CD4-positive, CD25-positive, alpha-beta regulatory T cell (primary cell): ENCODE results near the gene DGKE. TPM values are rescaled to one million over a fixed set of nuclear protein-coding genes. Genes with fewer than 3 reads are reported as not detected.

Source experiments
- ATAC-seq, 2 donors: fragments of 150-1000 bp; cut with Tn5 transposase; one replicate each; pipeline ENCODE4 v1.10.0; 2021; ENCODE audit warnings: low read depth in 2 of 2, moderate number of reproducible peaks in 2 of 2, moderate library complexity in 1 of 2
- DNase-seq, 3 donors: peaks; one replicate each; pipeline versions ENCODE4 v3.0.0 to v3.0.0-alpha.2; 2012 to 2022; ENCODE audit warnings: mixed read lengths in 1 of 3
- H3K27ac ChIP-seq: one replicate; pipeline ENCODE4 v1.7.0; 2013; ENCODE audit warnings: mild to moderate bottlenecking, low read length; ENCODE audit not compliant: insufficient read depth, poor library complexity, severe bottlenecking
- H3K27me3 ChIP-seq: one replicate; pipeline ENCODE4 v1.7.0; 2013; ENCODE audit warnings: low read length; ENCODE audit not compliant: control insufficient read depth, insufficient read depth
- H3K36me3 ChIP-seq: one replicate; pipeline ENCODE4 v1.7.0; 2013; ENCODE audit warnings: mild to moderate bottlenecking, low read length, moderate library complexity; ENCODE audit not compliant: control insufficient read depth, insufficient read depth
- H3K4me1 ChIP-seq: 2 replicates; pipeline ENCODE4 v1.7.0; 2013; ENCODE audit warnings: mild to moderate bottlenecking, low read length; ENCODE audit not compliant: insufficient read depth, control insufficient read depth, poor library complexity, severe bottlenecking
- H3K4me3 ChIP-seq: one replicate; pipeline ENCODE4 v1.7.0; 2013; ENCODE audit warnings: low read depth, mild to moderate bottlenecking, low read length, moderate library complexity
- H3K9me3 ChIP-seq, 2 experiments: 1 replicate in 1 of 2; 2 replicates in 1 of 2; pipeline ENCODE4 v1.7.0; 2013; ENCODE audit warnings: low read length in 2 of 2, mild to moderate bottlenecking in 1 of 2, moderate library complexity in 1 of 2; ENCODE audit not compliant: control insufficient read depth in 2 of 2
- H3K27ac Mint-ChIP-seq, 3 donors: one replicate each; pipeline ENCODE4 v1.8.0; 2020 to 2022; ENCODE audit warnings: mild to moderate bottlenecking in 3 of 3, mixed read lengths in 3 of 3, moderate library complexity in 2 of 3
- H3K27me3 Mint-ChIP-seq: one replicate; pipeline ENCODE4 v1.8.0; 2022; ENCODE audit warnings: mild to moderate bottlenecking, mixed read lengths
- H3K36me3 Mint-ChIP-seq: one replicate; pipeline ENCODE4 v1.8.0; 2020; ENCODE audit warnings: mixed read lengths
- H3K4me1 Mint-ChIP-seq, 4 donors: one replicate each; pipeline ENCODE4 v1.8.0; 2020 to 2022; ENCODE audit warnings: mixed read lengths in 4 of 4, mild to moderate bottlenecking in 1 of 4
- H3K4me3 Mint-ChIP-seq, 4 donors: one replicate each; pipeline ENCODE4 v1.8.0; 2020 to 2022; ENCODE audit warnings: mild to moderate bottlenecking in 4 of 4, mixed read lengths in 4 of 4, moderate library complexity in 3 of 4
- H3K9me3 Mint-ChIP-seq, 7 donors: one replicate each; pipeline ENCODE4 v1.8.0; 2020 to 2022; ENCODE audit warnings: mixed read lengths in 7 of 7, mild to moderate bottlenecking in 3 of 7, moderate library complexity in 2 of 7
- polyA plus RNA-seq, 4 donors: library from polyadenylated mRNA; unstranded; fragments of 300-500 nt; fragmentation: Illumina TruSeq; gene quantifications; one replicate each; pipeline ENCODE4 v1.2.3, GENCODE V29; 2021
- total RNA-seq: library from RNA; stranded (reverse); gene quantifications from one replicate; pipeline ENCODE4 v1.2.3, GENCODE V29; 2022

DGKE gene
- total and polyA plus RNA-seq, 5 donors from 2014 or later, result 6.2 to 45.5 (median 8.0) TPM

GRCh38 chr17:56850591-56850990 is 16.6 kb downstream of the DGKE start:
- Histone ChIP-seq H3K4me1 (no peaks in the 10 kb centered on the region), H3K4me3 (no peak overlapping the region), H3K27ac (no peak overlapping the region), H3K27me3 (no peaks in the 10 kb centered on the region), H3K9me3 (no peaks in the 10 kb centered on the region), H3K36me3 (peaks cover 44% of the 10 kb centered on the region)
- ATAC-seq, result no peak
- H3K27ac Mint-ChIP-seq, result peak overlapping the region in 2 of 3 donors; percentile 4 to 52
- peaks cover 0 to 13% (median 5%) of the 10 kb centered on the region in 4 donors for H3K4me1 Mint-ChIP-seq
- peaks cover 54% of the 10 kb centered on the region for H3K36me3 Mint-ChIP-seq
- no peaks in the 10 kb centered on the region for H3K9me3 Mint-ChIP-seq
- H3K4me3 Mint-ChIP-seq, result no peak overlapping the region
- no peaks in the 10 kb centered on the region for H3K27me3 Mint-ChIP-seq
- no peak for DNase-seq

- no peak for DNase-seq
- H3K27me3 Mint-ChIP-seq, result no peaks in the 10 kb centered on the region
- peak overlapping the region in 2 of 3 donors; percentile 4 to 52 for H3K27ac Mint-ChIP-seq
- Histone ChIP-seq H3K4me1 (no peaks in the 10 kb centered on the region), H3K9me3 (no peaks in the 10 kb centered on the region), H3K27ac (no peak overlapping the region), H3K36me3 (peaks cover 46% of the 10 kb centered on the region), H3K4me3 (no peak overlapping the region), H3K27me3 (no peaks in the 10 kb centered on the region)
- no peak for ATAC-seq
- peaks cover 0 to 12% (median 5%) of the 10 kb centered on the region in 4 donors for H3K4me1 Mint-ChIP-seq
- no peak overlapping the region for H3K4me3 Mint-ChIP-seq
- no peaks in the 10 kb centered on the region for H3K9me3 Mint-ChIP-seq
- H3K36me3 Mint-ChIP-seq, result peaks cover 53% of the 10 kb centered on the region
Measured at GRCh38 chr17:56851008-56851407, 17.1 kb downstream of the DGKE start.

GRCh38 chr17:56861899-56862298 is 27.9 kb downstream of the DGKE start:
- no peaks in the 10 kb centered on the region for H3K27me3 Mint-ChIP-seq
- no peak for ATAC-seq
- Histone ChIP-seq H3K27ac (no peak overlapping the region), H3K36me3 (peaks cover 55% of the 10 kb centered on the region), H3K9me3 (no peaks in the 10 kb centered on the region), H3K27me3 (no peaks in the 10 kb centered on the region), H3K4me1 (no peaks in the 10 kb centered on the region), H3K4me3 (no peak overlapping the region)
- no peak overlapping the region for H3K27ac Mint-ChIP-seq
- peaks cover 42% of the 10 kb centered on the region for H3K36me3 Mint-ChIP-seq
- no peak overlapping the region for H3K4me3 Mint-ChIP-seq
- no peaks in the 10 kb centered on the region for H3K4me1 Mint-ChIP-seq
- H3K9me3 Mint-ChIP-seq, result no peaks in the 10 kb centered on the region
- DNase-seq, result no peak

- H3K36me3 ChIP-seq, result peaks cover 47% of the 10 kb centered on the region
- DNase-seq (no peak), ATAC-seq (no peak)
- no peaks in the 10 kb centered on the region for H3K9me3 Mint-ChIP-seq
- no peak overlapping the region for H3K27ac Mint-ChIP-seq
- no peaks in the 10 kb centered on the region for H3K9me3 ChIP-seq
- H3K36me3 Mint-ChIP-seq, result peaks cover 30% of the 10 kb centered on the region
- H3K27me3 Mint-ChIP-seq, result no peaks in the 10 kb centered on the region
- H3K4me3 ChIP-seq, result no peak overlapping the region
- H3K27me3 ChIP-seq, result no peaks in the 10 kb centered on the region
- no peak overlapping the region for H3K4me3 Mint-ChIP-seq
- H3K27ac ChIP-seq, result no peak overlapping the region
- H3K4me1 Mint-ChIP-seq, result no peaks in the 10 kb centered on the region
- no peaks in the 10 kb centered on the region for H3K4me1 ChIP-seq
Measured at GRCh38 chr17:56863974-56864373, 30.0 kb downstream of the DGKE start.

- H3K36me3 Mint-ChIP-seq, result peaks cover 26% of the 10 kb centered on the region
- no peak overlapping the region for H3K27ac ChIP-seq
- ATAC-seq (no peak), DNase-seq (no peak)
- no peaks in the 10 kb centered on the region for H3K9me3 ChIP-seq
- H3K4me3 ChIP-seq, result no peak overlapping the region
- H3K27ac Mint-ChIP-seq, result no peak overlapping the region
- no peaks in the 10 kb centered on the region for H3K27me3 ChIP-seq
- H3K4me3 Mint-ChIP-seq, result no peak overlapping the region
- H3K36me3 ChIP-seq, result peaks cover 33% of the 10 kb centered on the region
- no peaks in the 10 kb centered on the region for H3K4me1 ChIP-seq
- peaks cover 0 to 4% (median 0%) of the 10 kb centered on the region in 4 donors for H3K4me1 Mint-ChIP-seq
- peaks cover 0 to 2% (median 0%) of the 10 kb centered on the region in 7 donors for H3K9me3 Mint-ChIP-seq
- no peaks in the 10 kb centered on the region for H3K27me3 Mint-ChIP-seq
Measured at GRCh38 chr17:56866076-56866475, 32.1 kb downstream of the DGKE start.

- peak; percentile 44 to 51 for ATAC-seq
- Mint-ChIP-seq H3K27ac (no peak overlapping the region), H3K9me3 (peaks cover 0 to 2% (median 0%) of the 10 kb centered on the region in 7 donors), H3K4me1 (peaks cover 0 to 4% (median 0%) of the 10 kb centered on the region in 4 donors), H3K4me3 (no peak overlapping the region), H3K36me3 (peaks cover 22% of the 10 kb centered on the region), H3K27me3 (no peaks in the 10 kb centered on the region)
- no peaks in the 10 kb centered on the region for H3K9me3 ChIP-seq
- no peaks in the 10 kb centered on the region for H3K4me1 ChIP-seq
- no peak overlapping the region for H3K4me3 ChIP-seq
- no peak overlapping the region for H3K27ac ChIP-seq
- H3K27me3 ChIP-seq, result no peaks in the 10 kb centered on the region
- H3K36me3 ChIP-seq, result peaks cover 29% of the 10 kb centered on the region
- peak in 1 of 3 donors; percentile 16 for DNase-seq
Measured at GRCh38 chr17:56866496-56866895, 32.5 kb downstream of the DGKE start.

GRCh38 chr17:56867948-56868376 is 34.0 kb downstream of the DGKE start:
- DNase-seq, result no peak

GRCh38 chr17:56868716-56869115 is 34.8 kb downstream of the DGKE start:
- DNase-seq (no peak), ATAC-seq (no peak)
- Mint-ChIP-seq H3K4me3 (no peak overlapping the region), H3K27ac (peak overlapping the region in 1 of 3 donors; percentile 60), H3K36me3 (peaks cover 9% of the 10 kb centered on the region), H3K4me1 (peaks cover 0 to 4% (median 0%) of the 10 kb centered on the region in 4 donors), H3K9me3 (peaks cover 0 to 2% (median 0%) of the 10 kb centered on the region in 7 donors), H3K27me3 (peaks cover 5% of the 10 kb centered on the region)
- Histone ChIP-seq H3K9me3 (no peaks in the 10 kb centered on the region), H3K4me3 (no peak overlapping the region), H3K27me3 (no peaks in the 10 kb centered on the region), H3K36me3 (peaks cover 8% of the 10 kb centered on the region), H3K4me1 (no peaks in the 10 kb centered on the region), H3K27ac (no peak overlapping the region)

More at GRCh38 chr17:56867948-56868376, 34.0 kb downstream of the DGKE start:
- peaks cover 0 to 2% (median 0%) of the 10 kb centered on the region in 7 donors for H3K9me3 Mint-ChIP-seq
- H3K4me1 Mint-ChIP-seq, result peaks cover 0 to 4% (median 0%) of the 10 kb centered on the region in 4 donors
- peaks cover 10% of the 10 kb centered on the region for H3K36me3 Mint-ChIP-seq
- Histone ChIP-seq H3K27me3 (no peaks in the 10 kb centered on the region), H3K4me3 (no peak overlapping the region), H3K9me3 (no peaks in the 10 kb centered on the region), H3K4me1 (no peaks in the 10 kb centered on the region), H3K36me3 (peaks cover 14% of the 10 kb centered on the region), H3K27ac (no peak overlapping the region)
- no peaks in the 10 kb centered on the region for H3K27me3 Mint-ChIP-seq
- H3K4me3 Mint-ChIP-seq, result no peak overlapping the region
- peak overlapping the region in 1 of 3 donors; percentile 60 for H3K27ac Mint-ChIP-seq
- ATAC-seq, result no peak
